GM18870 (cell line): Measurements from ENCODE around the gene SLC4A9.
A peak's percentile ranks its signal among the peaks of the same experiment; 100 is the strongest.

Experiments used
- ATAC-seq: cut with Tn5 transposase; IDR thresholded peaks from one replicate; pipeline ENCODE4 v1.9.1; 2021; ENCODE audit warnings: moderate library complexity; ENCODE audit not compliant: unreplicated experiment

Gene SLC4A9

GRCh38 chr5:140360681-140361479 is 886 bp downstream of the SLC4A9 start:
- ATAC-seq: no peak

- ATAC-seq: no peak
These were observed 1.9 kb downstream of the SLC4A9 start for GRCh38 chr5:140361901-140362300.

- ATAC-seq: no peak
These were observed 2.3 kb downstream of the SLC4A9 start for GRCh38 chr5:140362311-140362710.

GRCh38 chr5:140362875-140363630 is 3.1 kb downstream of the SLC4A9 start:
- peak; percentile 62 for ATAC-seq

- ATAC-seq: no peak
These were observed 3.9 kb downstream of the SLC4A9 start for GRCh38 chr5:140363631-140364471.

GRCh38 chr5:140364472-140364765 is 4.4 kb downstream of the SLC4A9 start:
- no peak for ATAC-seq

- ATAC-seq: no peak
These were observed 5.3 kb downstream of the SLC4A9 start for GRCh38 chr5:140365282-140365681.

GRCh38 chr5:140365941-140366340 is 5.9 kb downstream of the SLC4A9 start:
- no peak for ATAC-seq

GRCh38 chr5:140366589-140367255 is 6.7 kb downstream of the SLC4A9 start:
- no peak for ATAC-seq

GRCh38 chr5:140367256-140368013 is 7.4 kb downstream of the SLC4A9 start:
- no peak for ATAC-seq

GRCh38 chr5:140371356-140372151 is 11.6 kb downstream of the SLC4A9 start:
- ATAC-seq: no peak

GRCh38 chr5:140372971-140373487 is 13.0 kb downstream of the SLC4A9 start:
- ATAC-seq: no peak

- no peak for ATAC-seq
These were observed 21.4 kb downstream of the SLC4A9 start for GRCh38 chr5:140381351-140381750.

- ATAC-seq: no peak
These were observed 22.0 kb downstream of the SLC4A9 start for GRCh38 chr5:140381972-140382371.

GRCh38 chr5:140382866-140383265 is 22.9 kb downstream of the SLC4A9 start:
- ATAC-seq: no peak

GRCh38 chr5:140383300-140383699 is 23.3 kb downstream of the SLC4A9 start:
- no peak for ATAC-seq

- ATAC-seq: no peak
These were observed 28.1 kb downstream of the SLC4A9 start for GRCh38 chr5:140388052-140388451.

- ATAC-seq: no peak
These were observed 31.3 kb downstream of the SLC4A9 start for GRCh38 chr5:140391312-140391711.

GRCh38 chr5:140391732-140392131 is 31.7 kb downstream of the SLC4A9 start:
- no peak for ATAC-seq
